HTR-8/SVneo (cell line): ENCODE measurements around the gene ASB9.
"Not testable (repeated sequence)": the region's sequence is repeated elsewhere in the genome, so short reads cannot be mapped to it uniquely, and the experiment has no call there.

Experiments used
- DNase-seq: peaks from one replicate; pipeline ENCODE4 v3.0.0; 2011; ENCODE audit warnings: low spot score, mixed read lengths; ENCODE audit not compliant: insufficient read length
- FAIRE-seq: peaks from 2 replicates; lab custom pipeline; 2011; peaks lifted over from hg19 to GRCh38; lab: Jason Lieb, UNC

Gene ASB9, protein sequence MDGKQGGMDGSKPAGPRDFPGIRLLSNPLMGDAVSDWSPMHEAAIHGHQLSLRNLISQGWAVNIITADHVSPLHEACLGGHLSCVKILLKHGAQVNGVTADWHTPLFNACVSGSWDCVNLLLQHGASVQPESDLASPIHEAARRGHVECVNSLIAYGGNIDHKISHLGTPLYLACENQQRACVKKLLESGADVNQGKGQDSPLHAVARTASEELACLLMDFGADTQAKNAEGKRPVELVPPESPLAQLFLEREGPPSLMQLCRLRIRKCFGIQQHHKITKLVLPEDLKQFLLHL

DNA sequence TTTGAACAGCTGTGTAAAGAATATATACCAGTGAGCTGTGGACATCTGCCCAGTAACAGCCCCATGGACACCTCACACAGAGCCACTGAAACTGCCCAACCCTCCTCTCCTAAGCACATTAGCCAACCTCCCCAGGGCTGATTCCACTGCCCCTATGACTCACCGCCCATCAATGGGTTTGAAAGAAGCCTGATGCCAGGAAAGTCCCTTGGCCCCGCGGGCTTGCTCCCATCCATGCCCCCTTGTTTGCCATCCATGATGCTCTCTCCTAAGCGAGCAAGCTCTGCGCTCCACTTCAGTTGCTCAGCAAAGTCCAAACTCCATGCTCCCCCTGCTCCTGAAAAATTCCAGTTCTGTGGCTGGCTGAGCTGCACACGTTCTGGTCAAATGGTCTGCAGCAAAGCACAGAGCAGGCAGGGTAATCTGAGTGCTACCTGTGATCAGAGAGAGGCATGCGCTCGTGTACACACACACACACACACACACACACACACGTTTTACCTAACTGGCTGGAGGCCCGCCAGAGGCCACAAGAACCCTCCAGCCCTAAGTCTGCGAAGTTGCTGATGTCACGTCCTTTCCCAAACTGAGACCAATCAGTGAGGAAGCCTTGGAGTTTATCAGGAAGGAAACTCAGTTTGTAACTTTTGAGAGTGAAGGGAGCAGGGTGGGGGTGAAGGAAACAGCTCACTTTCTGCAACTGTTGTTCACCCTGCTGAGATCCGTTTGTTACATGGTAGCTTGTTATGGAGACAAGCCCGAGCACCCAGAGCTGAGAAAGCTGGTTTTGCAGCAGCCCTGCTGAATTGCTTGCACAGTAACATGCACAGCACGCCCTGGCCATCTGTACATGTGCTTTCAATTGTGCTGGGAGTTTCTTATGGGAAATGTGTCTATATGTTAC is at the start of gene ASB9:
ASB9 (minus strand) TSS at position 466 of the 904 bp plus-strand sequence; CDS start at position 257, 209 bp downstream.
- peak; percentile 88 for FAIRE-seq
- peak; percentile 70 for DNase-seq

DNA sequence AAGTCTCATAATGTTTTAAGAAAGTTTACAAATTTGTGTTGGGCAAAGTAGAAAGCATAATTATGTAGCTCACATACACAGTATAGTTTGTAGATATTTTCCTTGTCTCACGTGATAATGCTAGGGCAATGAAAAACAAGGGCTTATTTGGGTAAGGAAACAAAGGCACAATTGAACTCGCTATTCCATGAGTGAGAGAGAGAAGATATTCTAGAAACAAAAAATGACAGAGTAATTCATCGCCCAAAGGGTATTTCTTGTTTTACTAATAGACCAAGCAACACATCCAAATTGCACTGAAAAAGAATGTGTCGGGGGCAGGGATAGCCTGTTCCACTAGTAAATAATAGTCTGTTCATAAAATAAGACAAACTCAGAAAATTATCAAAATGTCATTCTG is 49.2 kb upstream of the ASB9 start:
- DNase-seq (no peak), FAIRE-seq (no peak)

GRCh38 chrX:15315509-15315908 is 45.6 kb upstream of the ASB9 start, which contains the start of gene ASB11:
Gene ASB11 (minus strand): TSS chrX:15315640. CDS start chrX:15315605, 35 bp downstream.
- DNase-seq (no peak), FAIRE-seq (no peak)

- FAIRE-seq (no peak), DNase-seq (no peak)
These were observed 44.6 kb upstream of the ASB9 start for GRCh38 chrX:15314472-15314871.

DNA sequence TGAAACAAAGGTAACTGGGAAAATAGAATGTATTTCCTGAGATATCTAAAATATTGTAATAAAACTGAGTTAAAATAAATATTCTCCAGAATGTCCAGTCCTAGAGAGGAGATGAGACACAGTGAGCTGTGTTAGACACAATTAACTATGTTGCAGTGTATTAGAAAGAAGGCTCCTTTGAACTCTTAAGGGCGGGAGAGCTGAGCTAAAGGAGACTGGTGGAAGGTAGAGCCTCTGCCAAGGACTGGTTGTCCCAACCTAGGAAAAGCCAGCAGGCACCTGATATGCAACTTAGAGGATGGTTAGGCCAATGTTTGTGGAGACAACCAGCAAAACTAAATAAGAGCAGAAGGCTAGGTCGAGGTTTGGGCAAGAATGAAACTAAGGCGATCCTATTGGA is 41.2 kb upstream of the ASB9 start:
- DNase-seq (no peak), FAIRE-seq (no peak)

DNA sequence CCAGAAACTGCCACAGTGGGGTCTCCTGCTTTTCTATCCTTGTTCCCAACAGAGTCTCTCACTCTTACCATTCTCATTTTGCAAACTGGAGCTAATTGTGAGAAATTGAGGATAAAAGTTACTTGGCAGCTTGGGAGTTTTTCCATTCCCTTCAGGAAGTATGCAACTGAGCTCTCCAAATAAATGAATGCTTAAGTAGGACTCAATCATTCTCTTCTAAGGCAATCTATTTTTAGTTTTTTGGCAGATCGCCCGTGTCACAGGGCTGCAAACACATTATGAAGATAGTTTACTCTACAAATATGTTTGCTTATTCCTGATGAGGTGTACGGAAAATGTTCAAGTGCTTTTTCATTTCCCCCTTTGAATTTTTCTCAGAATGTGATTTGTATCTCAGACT is 40.2 kb upstream of the ASB9 start:
- no peak for DNase-seq
- FAIRE-seq, result no peak

DNA sequence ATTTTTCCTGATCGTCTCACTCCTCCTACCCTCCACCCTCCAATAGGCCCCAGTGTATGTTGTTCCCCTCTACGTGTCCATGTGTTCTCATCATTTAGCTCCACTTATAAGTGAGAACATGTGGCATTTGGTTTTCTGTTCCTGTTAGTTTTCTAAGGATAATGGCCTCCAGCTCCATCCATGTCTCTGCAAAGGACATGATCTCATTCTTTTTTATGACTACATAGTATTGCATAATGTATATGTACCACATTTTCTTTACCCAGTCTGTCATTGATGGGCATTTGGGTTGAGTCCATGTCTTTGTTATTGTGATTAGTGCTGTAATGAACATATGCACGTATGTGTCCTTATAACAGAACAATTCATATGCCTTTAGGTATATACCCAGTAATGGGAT is 36.0 kb upstream of the ASB9 start:
- not testable (repeated sequence) for FAIRE-seq, DNase-seq

GRCh38 chrX:15301924-15302323 is 32.0 kb upstream of the ASB9 start:
- DNase-seq, result no peak
- FAIRE-seq, result no peak

DNA sequence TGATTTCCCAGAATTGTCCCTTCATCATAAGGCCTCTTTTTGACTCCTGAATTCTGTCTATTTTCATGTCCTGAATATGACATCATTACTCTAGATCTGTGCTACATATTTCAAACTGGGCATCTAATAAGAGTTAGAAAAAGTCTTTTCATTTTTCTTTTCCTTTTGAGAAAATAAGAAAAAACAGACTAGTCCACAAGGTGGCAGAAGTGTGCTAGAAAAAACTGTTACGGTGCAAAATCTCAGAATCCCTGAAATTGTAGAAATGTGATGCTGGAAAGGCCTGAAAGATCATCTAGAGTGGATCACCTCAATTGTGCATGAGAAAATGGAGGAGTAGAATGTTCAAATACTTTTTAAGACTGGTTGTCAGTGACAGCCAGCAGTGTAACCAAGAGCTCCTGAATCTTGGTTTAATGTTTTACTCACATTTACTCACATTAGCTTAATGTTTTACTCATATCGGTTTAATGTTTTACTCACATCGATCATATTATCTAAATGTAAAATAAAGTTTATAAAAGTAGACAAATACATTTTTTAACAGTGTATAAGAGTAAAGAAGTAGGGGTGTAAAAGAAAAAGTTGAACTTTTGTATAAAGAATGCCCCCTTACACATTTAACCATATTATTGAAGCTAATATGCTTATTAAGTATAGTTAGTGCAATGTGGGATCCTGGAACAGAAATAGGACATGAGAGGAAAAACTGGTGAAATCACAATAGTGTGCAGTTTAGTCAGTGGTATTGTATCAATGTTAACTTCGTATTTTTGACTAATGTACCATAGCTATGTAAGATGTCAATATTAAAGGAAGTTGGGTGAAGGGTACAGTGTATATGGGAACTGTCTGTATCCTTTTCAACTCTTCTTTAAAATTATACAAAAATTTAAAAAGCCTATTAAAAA is 30.3 kb upstream of the ASB9 start:
- FAIRE-seq, result no peak
- DNase-seq, result peak; percentile 27

DNA sequence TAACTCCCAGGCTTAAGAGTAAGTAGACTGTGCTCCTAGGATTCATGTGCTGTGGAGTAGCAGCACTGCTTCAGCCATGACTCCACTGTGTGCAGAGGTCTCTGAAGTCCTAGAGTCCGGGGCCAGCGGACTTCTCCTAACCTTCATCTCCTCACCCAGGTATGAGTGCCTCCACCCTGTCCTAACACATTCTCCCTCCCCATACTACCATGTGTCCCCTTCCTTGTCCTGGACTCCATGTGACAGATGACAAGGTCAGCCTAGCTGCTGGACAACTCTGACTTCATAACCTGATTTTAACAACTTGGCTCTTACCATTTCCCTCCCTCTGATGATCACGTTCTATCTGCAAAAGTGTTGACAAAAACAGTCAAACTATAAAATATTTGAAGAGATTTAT is 28.9 kb upstream of the ASB9 start:
- no peak for FAIRE-seq
- DNase-seq, result no peak

DNA sequence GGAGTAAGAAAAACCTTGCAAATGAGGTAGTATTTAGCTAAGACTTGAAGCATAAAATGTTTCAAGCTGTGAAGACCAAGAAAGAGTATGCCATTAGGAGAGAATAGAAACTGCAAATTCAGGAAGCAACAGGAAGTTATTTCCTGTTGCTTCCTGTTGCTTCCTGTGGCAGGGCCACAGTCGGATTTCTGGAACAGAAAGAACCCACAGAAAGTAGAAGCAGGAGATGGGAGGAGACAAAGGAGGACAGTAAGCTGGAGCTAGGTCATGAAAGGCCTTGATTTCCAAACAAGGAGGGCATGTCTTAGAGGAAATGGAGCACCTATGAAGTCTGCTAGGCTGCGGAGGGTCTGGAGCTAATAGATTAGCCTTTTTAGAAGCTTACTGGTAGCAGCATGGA is 28.3 kb upstream of the ASB9 start:
- no peak for DNase-seq
- FAIRE-seq, result no peak

DNA sequence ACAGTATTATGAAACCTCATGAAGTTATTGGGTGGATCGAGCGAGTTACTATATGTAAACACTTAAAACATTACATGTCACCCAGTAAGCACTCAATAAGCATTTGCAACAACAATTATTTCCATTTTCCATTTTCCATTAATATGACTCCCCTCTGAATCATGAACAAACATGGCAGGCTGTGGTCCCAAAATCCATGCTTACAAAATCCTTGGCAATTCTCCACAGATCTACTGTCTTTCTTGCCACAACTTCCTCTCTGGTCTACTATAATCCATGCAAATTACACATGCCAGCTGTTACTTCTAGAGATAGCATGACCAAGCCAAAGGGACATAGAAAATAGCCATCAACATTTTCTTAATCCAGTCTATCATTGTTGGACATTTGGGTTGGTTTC is 23.6 kb upstream of the ASB9 start:
- FAIRE-seq, result no peak
- no peak for DNase-seq

GRCh38 chrX:15292861-15293260 is 23.0 kb upstream of the ASB9 start:
- DNase-seq (no peak), FAIRE-seq (no peak)

DNA sequence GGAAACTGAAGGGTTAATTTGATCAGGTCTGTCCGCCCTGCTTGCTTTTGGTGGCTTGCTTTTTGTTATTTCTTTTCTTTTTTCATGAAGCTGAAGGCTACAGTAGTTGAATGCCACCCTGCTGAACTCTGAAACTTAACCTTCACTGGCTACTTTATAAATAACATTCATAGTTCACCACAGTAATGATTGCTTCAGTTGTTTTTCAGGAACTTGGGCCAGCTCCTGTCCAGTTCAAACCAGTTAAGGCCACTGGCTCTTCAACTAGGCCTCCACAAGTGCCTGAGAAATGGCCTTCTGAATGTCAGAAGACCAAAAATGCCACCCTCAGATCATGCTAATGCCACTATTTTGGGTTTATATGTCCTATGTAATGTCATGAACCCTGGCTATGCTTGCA is 7.7 kb upstream of the ASB9 start:
- FAIRE-seq (no peak), DNase-seq (no peak)

DNA sequence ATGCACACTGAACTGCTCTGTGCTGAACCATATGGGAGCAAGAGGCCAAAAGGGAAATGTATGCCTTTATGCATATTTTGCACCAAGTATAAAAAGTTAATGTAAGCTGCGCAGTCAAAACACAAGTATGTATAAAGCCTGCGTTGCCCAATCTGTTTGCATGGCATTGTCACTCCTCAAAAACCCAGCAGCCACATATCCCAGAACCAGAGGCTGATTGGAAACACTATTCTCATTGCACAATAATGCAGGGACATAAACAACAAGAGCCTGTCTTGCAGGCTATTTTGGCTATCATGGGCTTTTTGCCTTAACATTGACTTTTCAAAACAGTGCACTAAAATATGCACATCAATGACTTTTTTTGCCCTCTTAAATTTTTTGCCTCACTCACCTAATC is 5.1 kb upstream of the ASB9 start:
- DNase-seq (no peak), FAIRE-seq (no peak)

DNA sequence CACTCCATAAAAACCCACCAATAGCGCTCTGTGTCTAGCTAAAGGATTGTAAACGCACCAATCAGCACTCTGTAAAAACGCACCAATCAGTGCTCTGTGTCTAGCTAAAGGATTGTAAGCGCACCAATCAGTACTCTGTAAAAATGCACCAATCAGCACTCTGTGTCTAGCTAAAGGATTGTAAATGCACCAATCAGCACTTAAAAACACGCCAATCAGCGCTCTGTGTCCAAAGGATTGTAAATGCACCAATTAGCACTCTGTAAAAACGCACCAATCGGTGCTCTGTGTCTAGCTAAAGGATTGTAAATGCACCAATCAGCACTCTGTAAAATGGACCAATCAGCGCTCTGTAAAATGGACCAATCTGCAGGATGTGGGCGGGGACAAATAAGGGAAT is 3.4 kb upstream of the ASB9 start:
- FAIRE-seq, DNase-seq: not testable (repeated sequence)

- DNase-seq, result no peak
These were observed 1.9 kb upstream of the ASB9 start for GRCh38 chrX:15271757-15272156.

GRCh38 chrX:15269120-15269519 is 763 bp downstream of the ASB9 start:
- FAIRE-seq, result no peak
- no peak for DNase-seq

More at GRCh38 chrX:15271757-15272156, 1.9 kb upstream of the ASB9 start:
- FAIRE-seq, result no peak

- DNase-seq (no peak), FAIRE-seq (no peak)
These were observed 15.0 kb downstream of the ASB9 start for GRCh38 chrX:15254852-15255251.

DNA sequence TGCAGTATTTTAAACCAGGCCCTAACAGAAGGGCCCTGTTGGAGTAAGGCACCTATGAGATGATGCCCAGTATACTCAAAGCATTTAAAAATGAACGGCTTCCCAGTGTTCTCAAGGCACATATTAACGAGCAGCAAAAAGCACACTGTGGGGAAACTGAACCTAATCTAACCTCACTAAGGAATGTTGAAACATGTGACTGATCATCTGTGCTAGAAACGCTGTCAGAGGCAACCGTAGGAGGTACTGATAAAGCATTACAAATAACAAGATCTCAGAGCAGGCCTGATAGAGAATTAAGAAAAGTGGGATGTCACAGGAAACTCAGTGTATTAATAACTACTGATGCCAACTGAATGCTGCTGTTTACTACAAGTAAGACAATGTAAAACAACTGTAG is 24.0 kb downstream of the ASB9 start:
- no peak for FAIRE-seq
- no peak for DNase-seq
